HG03442 (cell line): Measurements from ENCODE around the gene SYNE3.

Source experiments
- ATAC-seq: cut with Tn5 transposase; IDR thresholded peaks from one replicate; pipeline ENCODE4 v1.9.1; 2021; ENCODE audit warnings: mild to moderate bottlenecking, moderate library complexity; ENCODE audit not compliant: unreplicated experiment

The SYNE3 gene

DNA sequence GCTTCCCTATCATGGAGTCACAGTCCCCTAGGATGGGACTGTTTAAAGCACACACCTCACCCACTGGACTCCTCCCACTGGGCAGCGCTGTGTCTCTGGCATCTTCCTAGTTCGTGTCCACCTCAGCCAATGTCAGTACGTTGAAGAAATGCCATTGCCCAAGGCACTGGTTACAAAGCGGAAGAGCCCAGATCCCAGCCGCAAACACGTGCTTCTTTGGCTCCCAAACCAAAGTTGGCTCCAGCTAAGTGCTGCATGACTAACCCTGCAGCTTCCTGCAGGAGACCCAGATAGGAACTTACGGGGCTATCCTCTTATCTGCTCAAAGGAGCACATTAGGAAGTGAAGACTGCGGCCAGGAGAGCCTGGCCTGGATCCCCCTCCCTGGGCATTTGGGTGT, 9.3 kb downstream of the SYNE3 start:
- ATAC-seq = no peak

GRCh38 chr14:95505030-95505589, 11.3 kb downstream of the SYNE3 start:
- peak; percentile 34 for ATAC-seq

DNA sequence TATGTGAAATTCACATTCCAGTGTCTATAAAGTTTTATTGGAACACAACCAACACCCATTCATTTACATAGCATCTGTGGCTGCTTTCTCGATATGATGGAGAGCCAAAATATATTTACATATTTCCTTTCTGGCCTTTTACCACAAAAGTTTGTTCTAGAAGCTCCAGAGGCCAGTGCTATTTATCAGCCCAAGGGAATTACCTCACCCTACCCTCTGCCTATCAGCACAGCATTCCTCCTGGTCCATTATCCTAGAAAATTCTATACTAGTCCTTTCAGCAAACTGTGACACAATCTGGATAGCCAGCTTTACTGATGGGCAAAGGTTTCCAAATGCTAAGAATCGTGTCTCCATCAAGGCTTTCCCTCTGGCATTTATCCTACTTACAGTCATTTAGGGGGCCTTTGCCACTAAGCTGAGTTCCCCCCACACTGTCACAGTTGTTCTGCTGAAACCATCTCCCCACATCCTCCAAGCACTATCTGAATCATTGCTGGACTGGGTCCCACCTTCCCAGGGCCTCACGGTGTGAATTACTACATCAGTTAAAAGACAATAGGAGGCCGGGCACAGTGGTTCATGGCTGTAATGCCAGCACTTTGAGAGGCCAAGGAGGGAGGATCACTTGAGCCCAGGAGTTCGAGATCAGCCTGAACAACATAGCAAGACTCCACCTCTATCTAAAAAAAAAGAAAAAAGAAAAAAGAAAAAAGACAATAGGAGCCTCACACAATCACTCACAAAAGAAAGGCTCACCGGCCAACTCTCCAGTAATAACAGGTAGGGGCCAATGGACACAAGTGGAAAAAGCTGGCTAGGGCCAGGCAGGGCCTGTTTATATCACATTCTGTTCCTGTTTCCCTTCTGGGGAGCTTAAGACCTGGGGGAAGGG, 12.1 kb downstream of the SYNE3 start:
- ATAC-seq = no peak

DNA sequence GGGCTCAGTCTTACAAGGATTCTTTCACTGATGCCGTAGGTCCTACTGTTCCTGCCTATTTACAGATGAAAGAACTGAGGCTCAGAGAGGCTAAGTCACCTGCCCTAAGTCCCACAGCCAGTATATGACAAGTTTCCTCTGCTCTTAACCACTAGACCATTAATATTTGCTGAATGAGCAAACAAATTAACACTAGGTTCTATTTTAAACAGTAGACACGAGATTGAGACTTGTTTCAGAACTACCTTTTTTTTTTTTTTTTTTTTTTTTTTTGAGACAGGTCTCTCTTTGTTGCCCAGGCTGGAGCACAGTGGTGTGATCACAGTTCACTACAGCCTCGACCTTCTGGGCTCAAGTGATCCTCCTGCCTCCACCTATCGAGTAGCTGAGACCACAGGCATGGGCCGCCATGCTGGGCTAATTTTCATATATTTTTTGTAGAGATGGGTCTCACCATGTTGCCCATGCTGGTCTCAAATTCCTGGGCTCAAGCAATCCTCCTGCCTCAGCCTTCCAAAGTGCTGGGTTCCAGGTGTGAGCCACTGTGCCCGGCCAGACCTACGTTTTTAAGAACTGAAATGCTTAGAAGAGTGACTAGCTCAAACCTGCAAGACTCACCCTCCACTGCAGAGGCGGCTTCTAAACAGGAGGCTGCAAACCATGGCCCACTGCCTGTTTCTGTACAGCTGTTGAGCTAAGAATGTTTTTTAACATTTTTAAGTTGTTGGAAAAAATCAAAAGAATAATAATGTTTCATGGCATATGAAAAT, 12.9 kb downstream of the SYNE3 start:
- ATAC-seq = peak; percentile 45

GRCh38 chr14:95502381-95502950, 14.0 kb downstream of the SYNE3 start:
- no peak for ATAC-seq

GRCh38 chr14:95500772-95501401, 15.6 kb downstream of the SYNE3 start:
- ATAC-seq = no peak

DNA sequence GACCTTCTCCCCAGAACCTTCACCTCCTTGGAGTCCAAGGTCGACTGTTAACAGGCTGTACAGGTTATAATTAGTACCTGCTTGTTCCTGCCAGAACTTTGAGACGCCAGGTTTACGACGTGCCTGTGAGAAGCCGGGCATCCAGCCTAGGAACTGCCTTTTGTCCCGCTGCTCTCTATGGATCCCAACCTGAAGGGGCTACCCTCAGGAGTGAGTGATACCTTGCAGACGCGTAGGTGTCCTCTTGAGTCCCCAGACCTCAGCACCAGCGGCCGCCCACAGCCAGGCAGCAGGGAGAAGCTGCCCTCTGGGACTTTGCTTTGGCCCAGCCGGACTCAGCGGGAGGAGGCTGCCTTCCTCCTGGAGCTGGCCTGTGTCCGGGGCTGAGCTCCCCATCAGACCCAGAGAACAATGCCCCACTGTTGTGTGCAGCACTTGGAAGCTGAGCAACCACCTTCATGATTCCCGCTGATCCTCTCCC, 16.2 kb downstream of the SYNE3 start:
- no peak for ATAC-seq

DNA sequence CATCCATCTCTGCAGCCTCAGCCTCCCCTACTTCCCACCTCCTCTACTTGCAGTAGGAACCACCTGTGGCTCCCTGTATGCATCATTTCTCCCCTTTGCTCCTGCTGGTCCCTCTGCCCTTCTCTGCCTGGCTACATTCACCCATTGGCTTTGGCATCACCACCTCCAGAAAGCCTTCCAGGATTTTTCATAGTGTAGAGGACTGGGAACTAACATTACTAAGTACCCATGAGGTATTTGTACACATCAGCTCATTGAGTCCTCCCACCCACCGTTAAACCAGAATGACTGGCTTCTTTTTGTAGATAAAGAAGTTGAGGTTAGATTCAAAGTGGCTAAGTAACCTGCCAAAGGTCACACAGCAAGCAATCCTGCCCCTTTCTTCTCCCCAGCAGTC, 17.1 kb downstream of the SYNE3 start:
- ATAC-seq = no peak

- ATAC-seq = no peak
Measured at GRCh38 chr14:95498622-95499353, 17.7 kb downstream of the SYNE3 start.

DNA sequence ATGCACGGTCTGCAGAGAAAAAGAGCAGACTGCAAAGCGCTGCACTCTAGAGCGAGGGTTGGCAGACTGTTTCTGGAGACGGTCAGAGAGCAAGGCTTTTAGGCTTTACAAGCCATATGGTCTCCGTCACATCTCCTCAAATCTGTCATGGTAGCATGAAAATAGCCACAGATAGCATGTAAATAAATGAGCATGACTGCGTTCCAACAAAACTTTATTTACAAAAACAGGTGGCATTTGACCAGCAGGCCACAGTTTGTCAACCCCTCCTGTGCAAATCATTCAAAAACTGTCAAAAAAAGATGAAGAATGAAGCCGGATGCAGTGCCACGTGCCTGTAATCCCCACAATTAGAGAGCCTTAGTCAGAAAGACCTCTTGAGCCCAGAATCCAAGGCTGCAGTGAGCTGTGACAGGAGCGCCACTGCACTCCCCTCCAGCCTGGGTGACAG, 18.9 kb downstream of the SYNE3 start:
- no peak for ATAC-seq

GRCh38 chr14:95496690-95497259, 19.7 kb downstream of the SYNE3 start:
- ATAC-seq = no peak

GRCh38 chr14:95496111-95496681, 20.3 kb downstream of the SYNE3 start:
- peak; percentile 8 for ATAC-seq

DNA sequence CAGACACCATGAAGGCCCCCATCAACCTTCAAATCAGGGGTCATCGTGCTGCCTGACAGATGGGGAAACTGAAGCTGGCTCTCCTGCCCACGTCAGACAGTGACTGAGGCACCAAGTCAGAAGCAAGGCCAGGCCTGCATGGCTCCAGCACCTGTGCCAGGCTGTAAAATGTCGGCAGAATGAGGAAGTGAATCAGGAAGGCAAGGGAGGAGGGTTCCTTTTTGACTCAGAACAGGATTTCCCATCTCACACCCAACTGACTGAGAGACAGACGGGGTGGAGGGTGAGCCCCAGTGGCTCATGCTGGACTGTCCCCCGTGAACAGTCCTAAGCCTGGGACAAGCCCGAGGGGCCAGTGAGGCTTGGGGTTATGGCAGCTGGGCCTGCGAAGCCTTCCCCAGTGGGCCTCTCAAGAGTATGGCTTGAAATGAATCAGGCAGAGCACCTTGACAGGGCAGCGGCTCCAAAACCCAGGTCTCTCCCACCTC, 20.9 kb downstream of the SYNE3 start:
- ATAC-seq = peak; percentile 88

DNA sequence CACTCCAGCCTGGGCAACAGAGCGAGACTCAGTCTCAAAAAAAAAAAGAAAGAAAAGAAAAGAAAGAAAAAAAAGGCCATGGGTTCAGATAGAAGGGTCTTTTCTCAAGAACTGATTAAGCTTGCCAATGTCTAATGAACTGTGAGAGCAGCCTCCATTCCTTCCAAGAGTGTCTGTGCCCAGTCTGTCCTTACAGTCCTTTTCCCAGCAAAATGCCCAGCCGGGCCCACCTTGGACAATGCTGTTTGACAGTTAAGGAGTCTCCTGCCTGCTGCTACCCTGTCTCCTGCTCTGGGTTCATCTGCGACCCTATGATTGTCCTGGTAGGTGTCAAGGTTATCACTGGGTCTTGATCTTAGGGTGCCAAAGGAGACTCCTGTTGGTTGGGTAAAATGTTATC, 21.4 kb downstream of the SYNE3 start:
- no peak for ATAC-seq

DNA sequence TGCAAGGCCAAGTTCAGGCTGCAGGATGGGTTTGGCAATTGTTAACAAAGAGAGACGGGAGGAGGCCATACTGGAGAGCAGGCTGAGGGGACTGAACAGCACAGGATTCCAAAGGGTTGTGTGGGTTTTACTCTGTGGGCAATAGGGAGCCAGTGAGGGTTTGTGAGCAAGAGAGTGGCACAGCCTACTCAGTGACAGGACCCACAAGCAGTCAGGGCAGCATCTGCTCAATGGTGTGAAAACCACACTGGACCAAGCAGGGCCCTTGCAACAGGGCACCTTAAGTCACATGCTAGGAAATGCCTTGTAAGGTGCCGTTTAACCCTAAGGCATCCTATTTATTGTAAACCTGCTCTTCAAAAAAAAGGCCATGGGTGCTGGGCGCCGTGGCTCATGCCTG, 22.0 kb downstream of the SYNE3 start:
- no peak for ATAC-seq

GRCh38 chr14:95493976-95494375, 22.5 kb downstream of the SYNE3 start:
- ATAC-seq = no peak

DNA sequence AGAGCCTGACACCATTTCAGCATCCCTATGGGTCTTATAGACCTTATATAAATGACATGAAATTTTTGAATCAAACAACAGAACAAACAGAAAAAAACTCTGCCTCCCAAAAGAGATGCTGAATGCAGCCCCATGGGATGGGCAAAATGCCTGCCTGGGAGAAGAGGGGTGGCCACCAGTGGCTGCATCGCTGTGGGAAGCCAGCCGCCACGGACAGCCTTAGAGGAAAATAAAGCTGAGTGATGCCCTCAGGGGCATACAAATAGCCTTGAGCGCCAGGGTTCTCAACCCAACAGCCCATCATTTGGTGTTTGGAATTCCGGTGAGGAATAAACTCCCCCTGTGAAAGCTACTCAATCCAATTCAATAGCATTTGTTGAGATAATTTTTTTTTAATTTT, 22.9 kb downstream of the SYNE3 start:
- no peak for ATAC-seq

- ATAC-seq = no peak
Measured at GRCh38 chr14:95491936-95492608, 24.4 kb downstream of the SYNE3 start.
